Panc1 (cell line): Measurements from ENCODE around the gene GFY.

ENCODE experiments used
- CTCF ChIP-seq: fragments of 450-650 bp; IDR thresholded peaks from 2 replicates; pipeline ENCODE4 v1.5.1; 2017; ENCODE audit warnings: mild to moderate bottlenecking
- POLR2AphosphoS5 ChIP-seq: IDR thresholded peaks from 2 replicates; pipeline ENCODE4 v1.6.1; 2012; ENCODE audit warnings: mild to moderate bottlenecking, low read depth, low read length, moderate library complexity
- REST ChIP-seq, 2 experiments: IDR thresholded peaks; 2 replicates each; pipeline ENCODE4 v1.6.1; 2011 to 2012; ENCODE audit warnings: low read depth in 2 of 2, control low read depth in 1 of 2, low read length in 1 of 2, mild to moderate bottlenecking in 1 of 2, moderate library complexity in 1 of 2; ENCODE audit not compliant: insufficient read depth in 1 of 2
- SIN3A ChIP-seq: IDR thresholded peaks from 2 replicates; pipeline ENCODE4 v1.6.1; 2012; ENCODE audit warnings: low read depth, mild to moderate bottlenecking, low read length, moderate library complexity, borderline replicate concordance; ENCODE audit not compliant: insufficient read depth
- TCF7L2 ChIP-seq: IDR thresholded peaks from 2 replicates; pipeline ENCODE4 v1.6.1; 2011; ENCODE audit warnings: mild to moderate bottlenecking, low read depth, low read length, inconsistent platforms

- TF ChIP-seq CTCF (no peak), POLR2AphosphoS5 (no peak), TCF7L2 (no peak), SIN3A (no peak), REST (IDR thresholded peaks at IDR 0.05; ENCODE audit: insufficient read depth in 1 of 2, low read depth in 2 of 2, low read length in 1 of 2) (no peak)
Measured at GRCh38 chr19:49472936-49473335, 47.7 kb downstream of the GFY start.
